AG10803 (cell line): ENCODE results near the gene ADGRD2.

Experiments
- DNase-seq: peaks from one replicate; pipeline ENCODE4 v3.0.0; 2010; ENCODE audit warnings: low read depth
- H3K4me3 ChIP-seq: 2 replicates; pipeline ENCODE4 v1.5.1; 2011; ENCODE audit warnings: mild to moderate bottlenecking, low read length, control low read depth
- CTCF ChIP-seq: conservative IDR thresholded peaks from 2 replicates; pipeline ENCODE4 v1.5.1; 2011; ENCODE audit warnings: mild to moderate bottlenecking, low read length, control low read depth, inconsistent platforms

The ADGRD2 gene

GRCh38 chr9:124490004-124490403 is 39.8 kb downstream of the ADGRD2 start:
- no peak for DNase-seq
- no peak overlapping the region for H3K4me3 ChIP-seq
- TF ChIP-seq CTCF = no peak

- DNase-seq = no peak
- no peak overlapping the region for H3K4me3 ChIP-seq
- no peak for TF ChIP-seq CTCF
Measured at GRCh38 chr9:124491049-124491975, 41.1 kb downstream of the ADGRD2 start.

GRCh38 chr9:124492818-124493217 is 42.6 kb downstream of the ADGRD2 start:
- DNase-seq = no peak
- no peak for TF ChIP-seq CTCF
- no peak overlapping the region for H3K4me3 ChIP-seq

GRCh38 chr9:124493218-124493617 is 43.0 kb downstream of the ADGRD2 start:
- no peak overlapping the region for H3K4me3 ChIP-seq
- no peak for TF ChIP-seq CTCF
- DNase-seq = no peak

- DNase-seq = no peak
- TF ChIP-seq CTCF = no peak
- no peak overlapping the region for H3K4me3 ChIP-seq
Measured at GRCh38 chr9:124493794-124494479, 43.7 kb downstream of the ADGRD2 start.

- TF ChIP-seq CTCF = no peak
- H3K4me3 ChIP-seq = no peak overlapping the region
- no peak for DNase-seq
Measured at GRCh38 chr9:124495126-124496074, 45.1 kb downstream of the ADGRD2 start.
